ENCODE measurements around the gene WWOX.

WWOX gene

DNA sequence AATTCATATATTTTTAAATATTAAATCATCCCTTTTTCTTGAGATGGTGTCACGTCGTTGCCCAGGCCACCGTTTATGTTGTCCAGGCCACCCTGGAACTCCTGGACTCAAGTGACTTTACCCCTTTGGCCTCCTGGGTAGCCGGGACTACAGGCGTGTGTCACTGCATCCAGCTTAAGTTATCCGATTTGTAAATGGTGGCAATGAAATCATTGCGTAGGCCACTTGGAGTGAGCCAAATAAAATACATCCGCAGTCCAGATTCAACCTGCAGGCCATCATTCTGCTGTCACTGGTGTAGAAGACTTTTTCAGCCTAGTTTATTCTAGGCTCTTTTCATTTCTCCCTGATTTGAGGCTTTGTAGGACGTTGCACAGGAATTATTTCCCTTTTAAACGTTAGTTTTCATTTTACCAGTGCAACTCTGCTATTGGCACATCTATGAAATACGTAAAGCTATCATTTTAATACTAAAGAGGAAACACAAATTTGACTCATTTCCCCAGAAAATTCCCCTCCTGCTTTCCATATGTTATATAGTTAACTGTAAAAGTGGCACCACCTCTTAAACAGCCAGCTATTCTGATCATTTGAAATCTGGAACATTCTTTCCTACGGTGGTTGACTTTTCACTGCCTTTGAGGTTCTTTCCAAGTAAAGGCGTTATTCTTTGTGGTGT is 1051.3 kb downstream of the WWOX start:
- no peak for DNase-seq

DNA sequence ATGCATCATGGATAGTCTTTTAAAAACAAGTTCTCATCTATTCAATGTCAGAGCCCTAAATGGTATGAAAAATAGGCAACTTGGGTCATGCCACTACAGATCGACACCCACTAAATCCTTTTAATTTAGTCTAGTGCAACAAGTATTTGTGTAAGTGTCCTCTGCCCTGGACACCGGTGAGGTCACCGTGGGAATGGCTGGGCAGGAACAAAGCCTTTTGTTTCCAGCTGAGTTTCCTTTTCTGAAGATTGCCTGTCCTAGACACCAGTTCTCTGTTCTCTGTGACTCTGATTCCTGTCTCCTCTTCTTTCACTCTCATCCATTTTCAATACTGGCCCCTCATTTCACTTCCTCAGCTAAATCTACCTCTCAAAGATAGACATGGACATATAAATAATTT is 1054.6 kb downstream of the WWOX start:
- no peak for DNase-seq

DNA sequence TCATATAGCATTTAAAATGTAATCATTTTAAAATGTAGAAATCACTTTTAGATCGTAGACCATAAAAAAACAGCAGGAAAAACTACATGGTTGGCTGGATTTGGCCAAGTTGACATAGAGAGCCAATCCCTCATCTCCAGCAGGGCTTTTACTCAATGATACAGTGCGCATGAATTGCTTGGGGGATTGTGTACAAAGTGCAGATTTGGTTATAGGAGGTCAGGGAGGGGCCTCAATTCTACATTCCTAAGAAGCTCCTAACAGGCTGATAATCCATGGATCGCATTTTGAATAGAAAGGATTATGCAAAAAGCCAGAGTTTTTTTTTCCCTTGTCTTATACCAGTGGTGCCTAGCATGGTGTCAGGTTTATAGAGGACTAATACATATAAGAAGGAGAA is 1056.0 kb downstream of the WWOX start:
- no peak for DNase-seq

- DNase-seq: no peak
These were observed 1056.5 kb downstream of the WWOX start for GRCh38 chr16:79155904-79156303.

DNA sequence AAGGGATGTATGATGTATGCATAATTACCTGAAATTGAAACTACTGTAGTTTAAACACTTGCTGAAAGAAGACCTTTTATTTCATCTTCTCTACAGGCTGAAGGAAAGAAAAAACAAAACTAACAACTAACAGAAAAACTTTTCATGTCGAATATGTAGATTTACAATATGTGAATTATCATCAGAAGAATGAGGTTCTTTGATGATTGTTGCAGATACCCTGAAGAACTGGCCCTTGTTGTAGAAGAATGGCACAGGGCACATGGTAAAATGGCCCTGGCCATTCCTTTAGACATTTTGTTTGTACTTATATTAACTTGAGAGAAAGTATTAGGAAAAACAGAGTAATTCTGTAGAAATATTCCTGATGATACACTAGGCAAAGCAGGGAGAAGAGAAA is 1057.3 kb downstream of the WWOX start:
- DNase-seq: no peak

DNA sequence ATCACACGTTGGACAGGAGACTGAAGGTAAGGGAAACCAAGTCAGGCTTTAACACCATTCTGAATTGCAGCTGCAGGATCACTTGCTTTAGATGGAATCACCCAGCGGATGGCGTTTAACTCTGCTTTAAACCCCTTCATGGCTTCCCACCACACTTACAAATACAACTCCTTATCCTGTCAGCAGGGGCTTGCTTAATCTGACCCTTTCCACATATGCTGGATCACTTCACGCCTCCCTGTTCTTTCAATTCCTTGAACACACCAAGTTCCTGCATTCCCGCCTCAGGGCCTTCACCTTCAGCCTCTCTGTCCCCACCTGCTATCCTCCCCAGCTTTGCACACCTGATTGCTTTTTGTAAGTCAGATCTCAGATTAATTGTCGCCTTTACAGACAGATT is 1058.9 kb downstream of the WWOX start:
- no peak for DNase-seq

DNA sequence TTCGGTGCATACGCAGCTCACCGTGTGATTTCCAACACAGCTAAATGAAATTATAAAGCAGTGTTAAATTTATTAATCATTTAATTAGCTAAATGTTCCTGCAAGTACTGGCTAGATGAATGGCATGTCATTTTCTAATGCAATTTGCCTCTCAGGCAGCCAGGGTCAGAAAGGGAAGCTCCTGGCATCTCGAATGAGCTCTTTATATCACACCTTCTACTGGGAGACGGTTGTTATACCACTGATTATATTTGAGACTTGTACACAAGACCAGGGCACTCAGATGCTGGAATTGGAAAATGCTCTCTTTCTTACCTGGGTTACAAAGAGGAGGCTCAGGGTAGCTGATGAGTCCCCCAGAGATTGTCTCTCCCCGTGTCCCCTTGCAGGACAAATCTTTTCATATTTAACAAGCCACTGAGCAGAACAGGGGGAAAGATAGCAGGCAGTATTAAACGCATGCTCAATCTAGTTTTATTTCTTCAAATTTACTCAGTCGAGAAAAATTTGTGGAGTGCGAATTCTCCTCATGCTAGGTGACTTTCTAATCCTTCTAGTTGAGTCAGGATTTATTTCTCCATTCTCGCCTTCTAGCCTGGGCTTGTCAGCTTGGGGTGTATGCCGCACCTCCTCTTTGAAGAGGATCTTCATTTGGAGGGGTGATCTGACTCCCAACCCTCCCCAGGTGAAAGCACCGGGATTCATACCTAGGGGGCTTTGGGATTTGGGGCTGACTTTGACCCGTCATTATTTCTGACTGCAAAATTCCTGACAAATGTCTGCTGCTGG is 1060.0 kb downstream of the WWOX start:
- DNase-seq: no peak

DNA sequence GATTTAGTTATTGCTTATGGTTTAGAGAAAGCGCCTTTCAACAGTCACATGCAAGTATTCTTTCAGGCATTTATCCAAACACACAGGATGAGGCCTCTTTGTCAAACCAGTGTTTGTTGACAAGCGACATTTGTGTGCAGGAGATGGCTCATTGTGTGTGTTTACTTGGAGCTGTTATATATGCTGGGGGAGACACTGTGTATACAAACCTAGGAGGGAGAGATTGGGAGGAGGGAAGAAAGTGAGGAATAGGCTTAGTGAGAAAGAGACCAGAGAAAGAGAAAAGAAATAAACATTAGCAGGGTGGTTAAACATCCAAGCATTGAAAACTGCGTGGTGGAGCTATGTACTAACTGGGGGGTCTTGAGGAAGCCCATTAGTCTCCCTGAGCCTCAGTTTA is 1063.5 kb downstream of the WWOX start:
- DNase-seq: no peak

DNA sequence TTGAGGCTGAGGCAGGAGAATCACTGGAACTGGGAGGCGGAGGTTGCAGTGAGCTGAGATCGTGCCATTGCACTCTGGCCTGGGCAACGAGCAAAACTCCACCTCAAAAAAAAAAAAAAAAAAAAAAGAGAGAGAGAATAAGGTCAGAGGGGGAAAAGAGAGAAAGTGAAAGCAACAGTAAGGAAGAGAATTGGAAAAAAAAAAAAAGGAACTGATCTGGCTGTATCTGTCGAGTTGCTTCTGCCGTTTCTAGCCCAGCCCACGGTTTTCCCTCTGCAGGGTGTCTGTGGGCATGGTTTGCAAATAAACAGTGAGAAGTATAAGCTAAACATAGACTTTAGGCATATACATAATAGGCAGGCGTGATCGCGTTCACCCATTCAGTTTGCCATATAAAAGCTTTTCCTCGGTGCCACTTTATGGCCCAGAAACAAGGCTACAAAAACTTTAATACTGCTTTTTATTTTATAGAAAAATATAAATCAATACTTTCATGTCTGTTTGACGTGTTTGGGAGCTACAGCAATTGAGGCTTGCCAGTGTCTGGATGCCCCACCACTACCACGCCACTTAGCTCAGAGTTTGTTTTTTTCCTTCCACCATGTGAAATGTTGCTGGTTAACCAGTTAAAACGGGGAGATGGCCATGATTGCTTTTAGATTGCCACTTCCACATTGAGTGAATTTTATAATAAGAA is 1064.4 kb downstream of the WWOX start:
- no peak for DNase-seq

DNA sequence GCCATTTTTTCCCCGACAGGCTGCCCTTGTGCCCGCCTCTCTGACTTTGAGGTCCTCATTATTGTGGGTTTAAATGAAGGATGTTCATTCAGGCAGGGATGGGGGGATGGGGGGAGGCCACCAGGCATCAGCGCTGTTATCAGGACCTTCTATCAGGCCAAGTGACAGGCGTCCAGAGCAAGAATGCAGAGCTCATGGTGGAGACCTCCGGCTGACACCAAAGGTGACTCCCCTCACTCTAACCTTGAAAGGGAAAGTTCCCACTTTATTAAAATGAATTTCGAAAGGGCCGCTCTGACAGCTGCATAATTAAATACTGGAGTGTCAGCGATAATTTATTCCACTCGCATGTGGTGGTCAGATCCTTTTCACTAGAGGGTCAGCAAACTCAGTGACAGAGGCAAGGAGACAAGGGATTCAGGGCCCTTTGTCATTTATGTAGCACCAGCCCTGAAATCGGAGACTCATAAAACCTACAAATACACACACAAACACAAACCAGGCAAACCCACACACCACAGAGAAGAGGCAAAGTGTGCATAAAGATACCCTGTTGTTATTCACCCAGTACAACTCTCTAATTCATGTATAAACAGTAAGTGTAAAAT is 1065.0 kb downstream of the WWOX start:
- DNase-seq: no peak

GRCh38 chr16:79165079-79165478 is 1065.6 kb downstream of the WWOX start:
- DNase-seq: no peak

DNA sequence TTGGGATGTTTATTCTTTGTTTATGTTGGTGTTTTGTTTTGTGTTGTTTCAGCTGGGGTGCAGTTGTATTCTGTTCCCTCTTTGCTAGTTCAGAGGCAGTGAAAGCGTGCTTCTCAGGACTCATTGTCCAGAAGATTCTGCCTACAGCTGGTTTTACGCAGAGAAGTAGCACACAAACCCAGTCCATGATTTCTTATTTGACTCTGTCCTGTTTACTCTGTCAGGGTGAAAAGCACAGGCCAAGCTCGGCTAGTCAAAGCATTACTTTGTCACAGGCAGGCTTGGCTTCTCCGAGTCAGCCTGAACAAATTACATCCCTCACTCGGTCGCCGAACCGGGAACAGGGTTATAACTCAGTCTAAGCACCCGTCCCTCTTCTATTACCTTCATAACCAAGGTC is 1066.1 kb downstream of the WWOX start:
- no peak for DNase-seq

GRCh38 chr16:79167893-79168292 is 1068.4 kb downstream of the WWOX start:
- no peak for DNase-seq

- peak; percentile 76 for DNase-seq
These were observed 1068.9 kb downstream of the WWOX start for GRCh38 chr16:79168321-79168720.

DNA sequence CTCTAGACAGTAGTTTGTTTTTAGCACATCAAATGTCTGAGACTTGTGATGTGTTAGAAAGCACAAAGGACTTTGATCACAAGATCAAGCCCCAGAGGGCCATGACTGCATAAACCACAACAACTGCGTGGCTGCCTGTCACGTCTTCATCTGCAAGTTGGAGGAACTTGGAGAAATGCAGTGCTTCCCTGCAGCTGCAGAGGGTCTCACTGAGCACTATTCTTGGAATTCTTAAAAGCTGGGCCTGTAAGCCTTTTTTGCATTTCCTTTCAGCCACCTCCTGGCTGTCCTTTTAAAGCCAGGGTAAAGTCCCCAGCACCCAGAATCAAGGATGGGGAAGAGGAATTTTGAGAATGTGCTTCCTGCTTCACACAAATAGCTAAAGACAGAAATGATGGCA is 1069.8 kb downstream of the WWOX start:
- no peak for DNase-seq

DNA sequence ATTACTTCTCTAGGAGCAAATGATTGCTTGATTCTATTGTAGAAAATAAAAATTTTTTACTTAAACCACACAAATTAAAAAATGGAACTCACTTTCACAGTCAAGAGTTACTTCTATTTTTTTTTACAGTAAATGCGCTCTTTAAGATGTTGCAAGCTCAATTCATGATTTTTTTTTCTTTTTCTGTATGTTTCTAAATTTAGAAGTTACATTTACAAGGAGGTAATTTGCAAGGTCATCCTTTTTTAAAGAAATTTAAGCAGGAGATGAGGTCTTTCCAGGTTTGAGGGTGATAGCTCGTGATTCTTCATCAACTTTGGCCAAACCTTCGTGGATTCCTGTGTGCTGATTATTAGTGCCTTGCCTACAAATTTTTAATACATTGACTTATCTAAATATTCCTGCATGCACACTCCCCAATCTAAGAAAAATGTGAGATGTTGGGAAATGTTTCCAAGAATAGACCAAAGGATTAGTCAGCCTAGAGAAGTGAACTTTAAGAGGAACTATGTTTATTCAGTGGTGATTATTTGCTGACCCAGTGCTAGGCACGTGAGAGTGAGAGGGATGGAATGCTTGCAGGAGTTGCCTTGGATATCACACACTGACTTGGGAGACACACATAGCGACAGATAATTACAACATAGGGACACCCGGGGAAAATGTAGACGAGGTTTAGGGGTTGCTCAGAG is 1071.2 kb downstream of the WWOX start:
- no peak for DNase-seq

DNA sequence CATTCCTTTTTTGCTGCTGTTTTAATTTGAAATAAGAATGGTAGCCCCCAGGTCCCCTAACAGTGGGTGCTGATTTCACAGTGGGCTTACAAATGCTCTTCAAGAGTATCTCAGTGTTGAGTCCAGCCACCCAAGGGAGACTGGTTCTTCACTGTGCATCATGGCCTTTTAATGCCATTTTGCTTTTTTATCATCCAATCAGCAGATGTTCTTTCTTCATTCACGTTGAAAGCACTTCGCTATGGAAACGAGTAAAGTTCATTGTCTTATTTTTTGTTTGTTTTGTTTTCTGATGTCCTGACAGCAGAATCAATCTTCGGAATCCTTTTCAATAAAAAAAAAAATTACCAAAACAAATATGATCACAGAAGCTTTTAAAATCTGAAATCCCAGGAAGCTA is 1072.0 kb downstream of the WWOX start:
- DNase-seq: no peak

- DNase-seq: peak; percentile 39
These were observed 1072.7 kb downstream of the WWOX start for GRCh38 chr16:79171931-79172705.

DNA sequence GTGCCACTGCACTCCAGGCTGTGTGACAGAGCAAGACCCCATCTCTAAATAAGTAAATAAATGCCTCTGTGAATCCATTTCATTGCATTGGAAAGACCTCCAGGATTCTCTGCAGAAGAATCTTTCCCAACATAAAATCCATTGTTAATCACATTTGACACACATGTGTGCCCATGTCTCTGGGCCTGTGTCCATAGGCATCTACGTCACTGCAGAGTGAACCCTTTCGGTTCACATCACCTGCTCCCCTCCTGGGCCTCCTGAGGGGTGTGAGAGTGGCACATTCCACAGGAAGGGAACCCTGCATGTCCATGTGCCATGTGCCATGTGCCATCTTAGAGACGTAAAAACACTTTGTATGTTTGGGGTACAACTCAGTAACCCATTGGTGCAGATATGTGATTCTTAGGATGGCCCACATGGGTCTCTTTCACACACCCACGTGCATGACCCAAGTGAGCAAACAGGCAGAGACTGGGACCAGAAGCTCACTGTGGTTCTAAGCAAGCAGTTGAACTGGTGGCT is 1073.6 kb downstream of the WWOX start:
- no peak for DNase-seq

DNA sequence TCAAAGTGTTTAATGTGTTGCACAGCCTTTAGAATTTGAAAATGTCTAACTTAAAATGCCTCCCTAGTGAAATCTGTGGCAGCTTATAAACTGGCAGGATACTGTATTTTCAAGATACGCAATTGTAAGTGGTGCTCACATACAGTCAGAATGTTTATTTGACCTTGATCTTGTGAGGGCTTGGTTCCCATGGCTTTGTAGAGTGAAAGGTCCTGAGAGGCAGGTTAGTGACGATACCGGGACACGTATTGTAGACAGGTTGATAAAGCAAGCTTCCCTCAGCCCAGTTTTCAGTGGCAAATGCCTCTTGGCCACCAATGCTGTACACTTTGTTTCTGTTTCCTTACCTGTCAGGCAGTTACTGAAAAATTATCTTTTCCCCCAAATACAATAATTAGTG is 1074.5 kb downstream of the WWOX start:
- DNase-seq: no peak

DNA sequence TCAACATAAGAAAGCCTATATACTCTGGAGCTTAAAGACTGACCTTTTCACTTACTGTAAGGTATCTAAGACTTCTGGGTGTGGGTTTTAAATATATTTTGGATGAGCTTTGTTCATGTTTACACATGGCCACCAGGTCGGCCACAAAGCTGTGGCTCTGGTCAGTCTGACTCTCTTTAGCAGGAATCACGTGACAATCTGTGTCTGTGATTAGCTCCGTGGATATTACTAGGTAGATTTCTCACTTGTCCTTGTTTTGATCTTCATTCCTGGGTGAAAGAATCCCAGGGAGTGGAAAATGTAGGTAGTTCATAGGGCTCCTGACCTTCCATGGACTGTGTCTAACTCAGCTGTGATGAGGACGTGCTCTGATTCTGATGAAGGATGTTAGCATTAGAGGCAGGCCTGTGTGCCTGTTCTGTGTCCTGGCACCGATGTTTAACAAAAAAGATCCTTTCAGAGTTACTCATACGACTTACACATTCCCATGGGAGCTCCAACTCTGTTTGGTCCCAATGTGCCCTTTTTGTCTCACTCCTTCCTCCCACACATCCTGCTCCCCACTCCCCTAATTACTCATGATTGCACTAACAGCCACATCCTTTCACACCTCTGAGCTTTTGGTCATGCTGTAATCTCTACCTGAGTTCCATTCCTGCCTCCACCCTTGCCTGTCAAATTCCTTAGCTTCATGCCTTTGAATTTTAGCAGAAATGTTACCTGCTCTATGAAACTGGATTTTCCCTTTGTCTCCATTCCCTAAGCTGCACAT is 1076.0 kb downstream of the WWOX start:
- DNase-seq: no peak

Measured in NCI-H1436 (cell line).